HL-60 (cell line): Measurements from ENCODE around the gene SLC35F3.

Experiments
- CTCF ChIP-seq: IDR thresholded peaks from one replicate; pipeline ENCODE4 v1.5.1; 2011; ENCODE audit warnings: low read length, control low read depth, inconsistent platforms; ENCODE audit not compliant: insufficient read depth
- GABPA ChIP-seq: IDR thresholded peaks from 2 replicates; pipeline ENCODE4 v1.6.1; 2012; ENCODE audit warnings: low read depth
- POLR2AphosphoS5 ChIP-seq: IDR thresholded peaks from 2 replicates; pipeline ENCODE4 v1.6.1; 2012; ENCODE audit warnings: low read depth
- REST ChIP-seq: IDR thresholded peaks from 2 replicates; pipeline ENCODE4 v1.6.1; 2012; ENCODE audit warnings: low read depth; ENCODE audit not compliant: insufficient replicate concordance

GRCh38 chr1:234239936-234240335, 335.5 kb downstream of the SLC35F3 start:
- TF ChIP-seq CTCF (no peak), REST (no peak), GABPA (no peak), POLR2AphosphoS5 (no peak)
